A673 (cell line): ENCODE data around the gene ZNF639. TPM values are rescaled to one million over a fixed set of nuclear protein-coding genes. Genes with fewer than 3 reads are reported as not detected.

Experiments
- BruUV-seq: library from RNA; stranded (reverse); fragments of 400-500 nt; replicated peaks from 2 replicates; lab custom pipeline; 2021; lab: Mats Ljungman, UMichigan
- CTCF ChIA-PET: fragments of 300-600 bp; sonication (Branson Sonifier 250); formaldehyde crosslinking; loops from one replicate; lab custom pipeline; 2022; ENCODE audit warnings: antibody characterized with exemption; lab: Charles Lee
- POLR2A ChIA-PET: fragments of 300-600 bp; sonication (Branson Sonifier 250); formaldehyde crosslinking; loops from one replicate; lab custom pipeline; 2022; ENCODE audit warnings: antibody characterized with exemption; ENCODE audit not compliant: low non-redundant PET; lab: Charles Lee
- DNase-seq: peaks from one replicate; pipeline ENCODE4 v3.0.0-alpha.2; 2015; ENCODE audit warnings: low spot score
- H3K27ac ChIP-seq: fragments of 200-600 bp; sonication (generic); 2 replicates; pipeline ENCODE4 v1.5.1; 2016; ENCODE audit warnings: mixed run types, low read depth, mild to moderate bottlenecking, mixed read lengths, antibody characterized with exemption, low read length; ENCODE audit not compliant: poor library complexity, severe bottlenecking
- H3K27me3 ChIP-seq: fragments of 200-600 bp; sonication (generic); replicated peaks from 2 replicates; pipeline ENCODE4 v1.6.1; 2017; ENCODE audit warnings: mixed run types, low read depth, mild to moderate bottlenecking, mixed read lengths, antibody characterized with exemption, low read length; ENCODE audit not compliant: insufficient read depth, poor library complexity
- H3K36me3 ChIP-seq: fragments of 200-600 bp; sonication (generic); 2 replicates; pipeline ENCODE4 v1.6.1; 2016; ENCODE audit warnings: mixed run types, mild to moderate bottlenecking, mixed read lengths, antibody characterized with exemption, low read length; ENCODE audit not compliant: insufficient read depth, poor library complexity, severe bottlenecking
- H3K4me1 ChIP-seq: fragments of 200-600 bp; sonication (generic); 2 replicates; pipeline ENCODE4 v1.6.1; 2017; ENCODE audit warnings: mixed run types, mild to moderate bottlenecking, mixed read lengths, antibody characterized with exemption, low read length; ENCODE audit not compliant: insufficient read depth, poor library complexity, severe bottlenecking
- H3K4me3 ChIP-seq: fragments of 200-600 bp; sonication (generic); 2 replicates; pipeline ENCODE4 v1.5.1; 2016; ENCODE audit warnings: low read depth, mixed run types, mild to moderate bottlenecking, mixed read lengths, low read length; ENCODE audit not compliant: poor library complexity, severe bottlenecking
- H3K9me3 ChIP-seq: fragments of 200-600 bp; sonication (generic); 2 replicates; pipeline ENCODE4 v1.6.1; 2016; ENCODE audit warnings: mixed run types, low read depth, mild to moderate bottlenecking, mixed read lengths, antibody characterized with exemption, low read length; ENCODE audit not compliant: poor library complexity, severe bottlenecking
- EZH2 ChIP-seq: fragments of 200-600 bp; sonication (generic); IDR thresholded peaks from 2 replicates; pipeline ENCODE4 v1.6.1; 2017; ENCODE audit warnings: borderline replicate concordance, low read depth, mild to moderate bottlenecking, mixed read lengths, antibody characterized with exemption, low read length; ENCODE audit not compliant: poor library complexity, severe bottlenecking
- intact Hi-C: fragments of 100-400 bp; cut with micrococcal nuclease; formaldehyde crosslinking; loops from one replicate; pipeline ENCODE4 v1.10.0; 2022; ENCODE audit not compliant: unreplicated experiment
- total RNA-seq: library from RNA; stranded (reverse); gene quantifications from 2 replicates; pipeline ENCODE4 v1.2.3, GENCODE V29; 2021
- TF ChIP-seq, protein P1 (sequence below): fragments of 300-800, 200-600 bp; sonication (generic); conservative IDR thresholded peaks from 2 replicates; pipeline ENCODE4 v1.5.1; 2017; ENCODE audit warnings: low read depth, mild to moderate bottlenecking, antibody characterized with exemption, low read length, moderate library complexity, mixed read lengths

Gene ZNF639
- total RNA-seq, 1 experiment from 2014 or later: 47.4 TPM

DNA sequence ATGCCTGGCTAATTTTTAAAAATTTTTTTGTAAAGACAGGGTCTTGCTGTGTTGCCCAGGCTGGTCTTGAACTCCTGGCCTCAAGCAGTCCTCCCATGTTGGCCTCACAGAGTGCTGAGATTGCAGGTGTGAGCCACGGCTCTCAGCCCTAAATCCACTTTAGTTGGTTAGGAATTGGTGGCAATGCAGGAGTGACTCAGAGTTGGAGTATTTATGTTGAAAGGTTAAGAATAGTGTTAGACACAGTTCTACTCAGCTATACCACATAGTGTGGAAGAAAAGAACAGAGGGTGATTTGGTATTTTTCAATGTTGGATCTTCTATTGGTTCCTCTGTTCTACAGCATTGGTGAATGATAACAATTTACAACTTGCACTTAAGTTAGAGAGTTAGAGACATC lies 7.6 kb downstream of the ZNF639 start:
- CTCF ChIA-PET: no interaction called here

DNA sequence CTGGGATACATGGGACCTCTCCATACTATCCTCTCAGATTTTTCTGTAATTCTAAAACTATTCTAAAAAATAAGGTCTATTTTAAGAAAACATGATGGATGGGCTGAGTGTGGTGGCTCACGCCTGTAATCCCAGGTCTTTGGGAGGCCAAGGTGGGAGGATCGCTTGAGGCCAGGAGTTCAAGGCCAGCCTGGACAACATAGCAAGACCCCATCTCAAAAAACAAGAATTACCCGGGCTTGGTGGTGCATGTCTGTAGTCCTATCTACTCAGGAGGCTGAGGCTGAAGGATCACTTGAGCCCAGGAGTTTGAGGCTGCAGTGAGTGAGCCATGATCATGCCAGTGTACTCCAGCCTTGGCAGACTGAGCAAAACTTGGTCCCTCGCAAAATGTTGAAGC lies 9.4 kb downstream of the ZNF639 start:
- TF ChIP-seq EZH2: no peak
- TF ChIP-seq, protein P1, sequence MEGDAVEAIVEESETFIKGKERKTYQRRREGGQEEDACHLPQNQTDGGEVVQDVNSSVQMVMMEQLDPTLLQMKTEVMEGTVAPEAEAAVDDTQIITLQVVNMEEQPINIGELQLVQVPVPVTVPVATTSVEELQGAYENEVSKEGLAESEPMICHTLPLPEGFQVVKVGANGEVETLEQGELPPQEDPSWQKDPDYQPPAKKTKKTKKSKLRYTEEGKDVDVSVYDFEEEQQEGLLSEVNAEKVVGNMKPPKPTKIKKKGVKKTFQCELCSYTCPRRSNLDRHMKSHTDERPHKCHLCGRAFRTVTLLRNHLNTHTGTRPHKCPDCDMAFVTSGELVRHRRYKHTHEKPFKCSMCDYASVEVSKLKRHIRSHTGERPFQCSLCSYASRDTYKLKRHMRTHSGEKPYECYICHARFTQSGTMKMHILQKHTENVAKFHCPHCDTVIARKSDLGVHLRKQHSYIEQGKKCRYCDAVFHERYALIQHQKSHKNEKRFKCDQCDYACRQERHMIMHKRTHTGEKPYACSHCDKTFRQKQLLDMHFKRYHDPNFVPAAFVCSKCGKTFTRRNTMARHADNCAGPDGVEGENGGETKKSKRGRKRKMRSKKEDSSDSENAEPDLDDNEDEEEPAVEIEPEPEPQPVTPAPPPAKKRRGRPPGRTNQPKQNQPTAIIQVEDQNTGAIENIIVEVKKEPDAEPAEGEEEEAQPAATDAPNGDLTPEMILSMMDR: no peak
- CTCF ChIA-PET: no interaction called here
- no peaks in the 10 kb centered on the region for H3K9me3 ChIP-seq
- no peak overlapping the region for H3K27ac ChIP-seq
- no peak for DNase-seq
- intact Hi-C loops: no loop called here
- H3K4me1 ChIP-seq: no peaks in the 10 kb centered on the region
- BruUV-seq: no TSS peak
- H3K4me3 ChIP-seq: no peak overlapping the region
- POLR2A ChIA-PET: no interaction called here
- H3K36me3 ChIP-seq: peaks cover 80% of the 10 kb centered on the region
- no peaks in the 10 kb centered on the region for H3K27me3 ChIP-seq

More for the DNA sequence above, 7.6 kb downstream of the ZNF639 start:
- POLR2A ChIA-PET: no interaction called here
- DNase-seq: no peak
- Histone ChIP-seq H3K4me3 (no peak overlapping the region), H3K27ac (no peak overlapping the region), H3K36me3 (peaks cover 80% of the 10 kb centered on the region), H3K4me1 (no peaks in the 10 kb centered on the region), H3K9me3 (no peaks in the 10 kb centered on the region), H3K27me3 (no peaks in the 10 kb centered on the region)
- TF ChIP-seq EZH2: no peak
- TF ChIP-seq, protein P1: no peak
- intact Hi-C loops: no loop called here
- no TSS peak for BruUV-seq

DNA sequence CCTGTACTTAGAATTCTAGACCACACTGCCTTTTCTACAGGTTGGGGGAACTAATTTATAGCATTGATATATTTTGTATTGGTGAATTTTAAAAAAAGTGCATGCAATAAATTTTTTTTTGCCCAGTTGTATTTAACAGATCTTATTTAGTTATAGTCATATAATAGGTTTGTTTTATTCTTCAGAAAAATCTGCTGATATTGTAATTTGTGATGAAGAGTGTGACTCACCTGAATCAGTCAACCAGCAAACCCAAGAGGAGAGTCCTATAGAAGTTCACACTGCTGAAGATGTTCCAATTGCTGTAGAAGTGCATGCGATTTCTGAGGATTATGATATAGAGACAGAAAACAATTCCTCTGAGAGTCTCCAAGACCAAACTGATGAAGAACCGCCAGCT lies 10.3 kb downstream of the ZNF639 start:
- CTCF ChIA-PET: no interaction called here
- Histone ChIP-seq H3K4me1 (no peaks in the 10 kb centered on the region), H3K27ac (no peak overlapping the region), H3K27me3 (no peaks in the 10 kb centered on the region), H3K4me3 (no peak overlapping the region), H3K9me3 (no peaks in the 10 kb centered on the region), H3K36me3 (peaks cover 75% of the 10 kb centered on the region)
- no peak for TF ChIP-seq EZH2
- TF ChIP-seq, protein P1: no peak
- BruUV-seq: no TSS peak
- no peak for DNase-seq
- POLR2A ChIA-PET: no interaction called here
- intact Hi-C loops: no loop called here
